Non-pigmented ciliary epithelial cell (primary cell): ENCODE measurements around the gene METTL25.

Experiments used
- DNase-seq: peaks from one replicate; pipeline ENCODE4 v3.0.0-alpha.2; 2010; ENCODE audit warnings: low read depth

The METTL25 gene

DNA sequence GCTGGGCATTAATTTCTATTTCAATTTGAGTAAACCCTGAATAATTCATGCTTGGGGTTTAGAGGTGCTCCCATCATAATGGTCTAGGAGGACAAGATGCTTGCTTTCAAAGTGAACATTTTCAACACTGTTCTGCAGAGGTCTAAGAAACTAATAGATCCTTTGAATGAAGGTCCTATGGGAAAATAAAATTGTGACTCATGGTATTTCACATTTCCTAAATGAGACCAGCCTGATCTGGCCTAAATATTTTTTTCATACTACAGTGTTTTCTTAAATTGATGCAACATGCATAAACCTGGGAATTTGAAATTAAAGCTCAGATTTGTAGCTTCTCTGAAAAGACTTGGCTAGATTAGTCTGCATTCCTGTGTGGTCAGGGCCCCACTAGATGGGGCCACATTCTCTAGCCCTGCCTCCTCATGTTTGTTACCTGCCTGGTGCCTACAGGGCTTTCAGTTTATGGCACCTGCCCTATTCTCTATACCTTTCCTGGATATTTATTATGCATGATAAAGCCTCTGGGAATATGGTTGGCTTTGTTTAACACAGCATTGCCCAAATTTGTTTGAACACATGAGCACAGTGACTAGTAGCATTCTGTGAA is 112.7 kb downstream of the METTL25 start:
- no peak for DNase-seq

- no peak for DNase-seq
These were observed 114.9 kb downstream of the METTL25 start for GRCh38 chr12:82473111-82473754.

GRCh38 chr12:82474181-82474797 is 116.0 kb downstream of the METTL25 start:
- DNase-seq: no peak

GRCh38 chr12:82474798-82475184 is 116.5 kb downstream of the METTL25 start:
- DNase-seq: no peak

- DNase-seq: no peak
These were observed 116.9 kb downstream of the METTL25 start for GRCh38 chr12:82475211-82475610.

GRCh38 chr12:82476511-82476910 is 118.2 kb downstream of the METTL25 start:
- DNase-seq: no peak

DNA sequence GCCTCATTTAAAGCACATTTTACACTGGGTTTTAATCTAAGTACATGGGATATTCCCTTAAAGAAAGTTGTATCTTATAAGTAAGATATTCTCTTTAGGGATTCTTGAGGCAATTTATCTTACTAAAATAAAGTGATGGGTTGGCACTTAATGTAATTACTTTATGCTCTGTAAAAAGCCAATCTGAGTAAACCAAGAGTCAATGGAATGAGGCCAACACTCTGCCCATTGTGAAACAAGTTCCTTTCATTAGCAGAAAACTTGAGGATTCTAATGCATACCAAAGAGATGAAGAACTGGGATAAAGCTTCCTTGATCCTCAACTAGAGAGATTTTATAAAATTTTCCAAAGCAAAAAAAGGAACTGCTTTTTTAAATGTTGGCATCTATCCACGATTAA is 121.2 kb downstream of the METTL25 start:
- DNase-seq: no peak

- no peak for DNase-seq
These were observed 122.3 kb downstream of the METTL25 start for GRCh38 chr12:82480606-82481005.

GRCh38 chr12:82481954-82482353 is 123.6 kb downstream of the METTL25 start:
- no peak for DNase-seq

GRCh38 chr12:82486524-82487235 is 128.4 kb downstream of the METTL25 start:
- DNase-seq: peak; percentile 37

- no peak for DNase-seq
These were observed 146.1 kb downstream of the METTL25 start for GRCh38 chr12:82504409-82504808.

DNA sequence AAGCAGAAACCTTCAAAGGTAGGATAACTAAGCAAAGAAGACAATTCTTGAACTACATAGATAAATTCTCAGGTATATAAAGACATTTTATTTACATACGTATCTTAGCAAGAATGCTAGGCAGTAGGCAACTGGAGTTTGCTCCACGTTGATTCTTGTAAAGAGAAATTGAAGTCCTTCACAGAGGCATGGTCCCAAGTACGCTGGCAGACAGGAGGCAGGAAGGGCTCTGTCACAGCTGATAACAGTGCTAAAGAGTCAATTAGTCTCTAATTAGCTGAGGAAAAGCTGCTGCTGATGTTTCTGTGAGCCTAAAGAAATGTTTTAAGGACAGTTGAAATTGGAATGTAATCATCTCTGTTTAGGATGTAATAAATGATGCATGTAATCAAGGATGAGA is 146.8 kb downstream of the METTL25 start:
- no peak for DNase-seq

- DNase-seq: no peak
These were observed 149.4 kb downstream of the METTL25 start for GRCh38 chr12:82507686-82508085.

- DNase-seq: no peak
These were observed 152.1 kb downstream of the METTL25 start for GRCh38 chr12:82510386-82510785.

DNA sequence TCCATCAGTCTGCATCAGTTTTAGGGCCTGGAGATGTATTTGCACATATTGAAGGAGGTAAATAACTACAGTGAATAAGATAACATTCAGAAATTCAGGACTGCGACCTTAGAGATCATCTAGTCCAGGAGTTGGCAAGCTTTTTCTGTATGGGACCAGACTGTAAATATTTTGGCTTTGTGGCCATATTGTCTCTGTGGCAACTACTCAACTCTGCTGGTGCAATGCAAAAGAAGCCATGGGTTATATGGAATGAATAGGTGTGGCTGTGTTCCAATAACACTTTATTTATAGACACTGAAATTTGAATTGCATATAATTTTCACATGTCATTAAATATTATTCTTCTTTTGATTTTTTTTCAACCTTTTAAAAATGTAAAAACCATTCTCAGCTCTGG is 156.6 kb downstream of the METTL25 start:
- DNase-seq: no peak

GRCh38 chr12:82515652-82516051 is 157.3 kb downstream of the METTL25 start:
- no peak for DNase-seq

DNA sequence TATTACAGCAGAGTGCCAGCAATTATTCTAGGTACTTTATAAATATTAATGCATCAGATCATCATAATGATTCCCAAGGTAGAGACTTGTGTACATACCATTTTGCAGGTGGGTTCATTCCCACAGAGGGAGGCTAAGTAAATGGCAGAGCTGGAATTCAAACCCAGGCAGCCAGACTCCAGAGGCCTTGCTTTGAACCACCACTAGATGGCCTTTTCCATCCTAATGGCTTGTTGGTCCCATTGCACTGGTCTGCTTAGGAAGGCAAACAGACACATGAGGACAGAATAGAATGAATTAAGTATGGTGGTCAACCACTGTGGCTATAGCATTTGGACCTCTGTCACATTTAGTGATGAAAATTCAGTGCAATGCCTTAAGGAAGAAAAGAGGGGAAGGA is 158.7 kb downstream of the METTL25 start:
- peak; percentile 1 for DNase-seq

DNA sequence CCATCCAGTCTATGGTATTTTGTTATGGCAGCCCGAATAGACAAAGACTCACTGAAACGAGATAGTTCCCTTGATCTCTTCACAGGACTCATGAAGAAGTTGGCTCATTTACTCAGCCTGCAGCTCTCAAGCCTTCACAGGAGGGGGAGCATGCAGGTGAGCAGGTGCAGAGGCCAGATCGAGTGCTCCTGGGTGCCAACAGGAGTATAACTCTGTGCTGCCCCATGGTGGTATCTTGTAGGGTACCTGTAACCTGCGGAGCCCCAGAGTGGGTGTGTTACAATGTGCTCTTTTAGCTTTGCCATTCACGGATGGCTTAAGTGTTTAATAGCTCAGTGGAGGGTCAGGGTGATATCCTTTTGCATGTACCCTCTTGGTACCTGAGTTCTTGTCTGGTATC is 159.5 kb downstream of the METTL25 start:
- no peak for DNase-seq

GRCh38 chr12:82519510-82519909 is 161.2 kb downstream of the METTL25 start:
- no peak for DNase-seq

- no peak for DNase-seq
These were observed 164.0 kb downstream of the METTL25 start for GRCh38 chr12:82522285-82522684.

- no peak for DNase-seq
These were observed 164.4 kb downstream of the METTL25 start for GRCh38 chr12:82522762-82523161.

DNA sequence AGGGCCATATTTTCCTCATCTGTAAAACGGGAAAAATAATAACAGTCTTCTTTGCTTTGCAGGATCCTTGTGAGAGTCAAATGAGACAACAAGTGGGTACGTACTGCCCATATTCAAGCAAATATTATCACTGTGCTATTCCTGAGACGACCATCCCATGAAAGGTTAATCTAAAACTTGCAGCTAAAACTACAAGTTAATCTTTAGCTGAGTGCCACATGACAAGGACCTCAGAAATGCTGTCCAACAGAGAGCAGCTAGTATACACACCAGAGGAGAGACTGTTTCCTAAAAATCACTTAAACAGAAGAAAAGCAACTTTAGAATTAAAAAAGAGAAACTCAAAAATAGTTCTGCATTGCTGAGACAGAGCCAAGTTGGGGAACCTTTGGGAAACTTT is 165.7 kb downstream of the METTL25 start:
- no peak for DNase-seq

GRCh38 chr12:82524641-82525040 is 166.3 kb downstream of the METTL25 start:
- DNase-seq: no peak
